GM04503 (cell line): Measurements from ENCODE around the gene RERE.
A peak's percentile ranks its signal among the peaks of the same experiment; 100 is the strongest.
"Not testable (repeated sequence)": the region's sequence is repeated elsewhere in the genome, so short reads cannot be mapped to it uniquely, and the experiment has no call there.

ENCODE experiments used
- DNase-seq: peaks from one replicate; pipeline ENCODE4 v3.0.0-alpha.2; 2012; ENCODE audit warnings: low read depth

Gene RERE

DNA sequence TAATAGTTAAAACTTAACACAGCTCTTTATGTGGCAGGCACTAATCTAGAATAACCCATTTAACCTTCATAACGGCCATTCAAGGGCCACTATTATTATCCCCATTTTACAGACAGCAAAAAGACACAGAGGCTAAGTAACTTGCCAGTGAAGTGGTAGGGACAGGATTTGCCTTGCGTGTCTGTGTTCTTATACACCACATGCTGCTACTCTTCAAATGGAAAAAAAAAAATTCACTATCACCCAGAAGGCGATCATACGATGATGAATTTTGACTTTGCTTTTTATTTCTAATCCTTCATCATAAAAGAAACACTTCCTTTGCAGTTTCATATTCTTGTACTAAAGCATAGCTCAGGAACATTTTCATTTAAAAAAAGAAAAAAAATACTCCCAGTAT is 65.5 kb downstream of the RERE start:
- no peak for DNase-seq

- no peak for DNase-seq
Observed at GRCh38 chr1:8747879-8748825, 69.3 kb downstream of the RERE start.

DNA sequence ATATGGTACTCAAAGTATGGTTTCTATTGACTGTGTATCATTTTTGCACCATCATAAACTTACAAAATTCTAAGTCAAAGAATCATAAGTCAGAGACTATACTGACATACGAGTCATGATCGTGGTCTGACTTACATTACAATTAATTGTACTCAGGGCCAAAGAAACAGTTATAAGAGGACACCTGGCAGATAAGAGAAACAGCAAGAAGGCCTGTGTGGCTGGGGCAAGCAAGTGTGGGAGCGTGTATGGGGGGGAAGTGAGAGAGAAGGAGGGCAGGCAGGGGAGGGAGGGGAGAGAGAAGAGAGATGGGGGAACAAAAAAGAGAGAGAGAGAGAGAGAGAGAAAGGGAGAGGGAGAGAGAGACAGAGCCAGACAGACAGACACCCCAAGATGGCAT is 70.9 kb downstream of the RERE start:
- DNase-seq = no peak

GRCh38 chr1:8745749-8746390 is 71.6 kb downstream of the RERE start:
- DNase-seq = no peak

DNA sequence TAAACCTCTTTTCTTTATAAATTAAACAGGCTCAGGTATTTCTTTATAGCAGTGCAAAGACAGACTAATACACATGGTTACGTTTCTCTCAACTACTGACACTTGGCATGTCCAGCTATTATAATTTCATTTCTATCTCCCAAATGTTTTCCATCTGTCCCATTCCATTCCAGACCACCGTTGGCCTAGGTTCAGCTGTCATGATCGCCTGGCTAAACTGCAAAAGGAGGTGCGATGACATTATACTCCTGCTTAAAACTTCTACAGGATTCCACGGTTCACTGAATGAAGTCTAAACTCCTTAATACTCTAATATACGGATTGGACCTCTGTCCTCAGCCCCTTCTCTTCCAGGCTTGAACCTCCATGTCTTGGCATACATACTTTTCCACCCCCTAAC is 72.1 kb downstream of the RERE start:
- DNase-seq = no peak

GRCh38 chr1:8742022-8742924 is 75.2 kb downstream of the RERE start:
- no peak for DNase-seq

DNA sequence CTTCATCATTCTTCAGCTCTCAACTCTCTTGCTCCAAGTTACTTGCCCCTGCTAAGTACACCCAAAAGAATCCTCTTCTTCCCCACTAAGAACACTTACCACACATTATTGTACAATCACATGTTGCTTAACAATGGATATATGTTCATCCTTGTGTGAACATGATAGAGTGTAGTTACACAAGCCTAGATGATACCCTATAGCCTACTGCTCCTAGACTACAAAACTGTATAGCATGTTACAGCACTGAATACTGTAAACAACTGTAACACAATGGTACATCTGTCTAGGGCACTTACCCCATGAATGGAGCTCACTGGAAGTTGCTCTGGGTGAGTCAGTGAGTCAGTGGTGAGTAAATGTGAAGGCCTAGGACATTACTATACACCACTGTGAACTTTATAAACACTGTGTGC is 77.4 kb downstream of the RERE start:
- peak; percentile 32 for DNase-seq

GRCh38 chr1:8739377-8739776 is 78.1 kb downstream of the RERE start:
- DNase-seq = no peak

DNA sequence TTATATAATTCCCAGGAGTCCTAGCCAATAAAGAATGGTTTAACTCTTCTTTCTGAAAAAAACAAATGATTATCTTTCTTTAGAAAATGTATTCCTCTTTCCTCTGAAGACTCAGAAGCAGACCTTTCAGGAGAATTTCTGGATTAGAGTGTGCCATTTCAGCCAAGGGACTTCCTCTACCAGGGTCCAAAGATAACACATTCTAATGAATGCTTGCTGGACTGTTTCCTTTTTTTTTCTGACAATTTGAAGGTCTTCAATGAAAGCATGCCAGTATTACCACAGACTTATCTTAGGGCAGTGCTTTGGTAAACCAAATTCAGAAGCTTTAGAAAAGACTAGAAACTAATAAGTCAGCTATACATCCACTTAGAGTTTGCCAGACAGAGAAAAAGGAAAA is 80.5 kb downstream of the RERE start:
- DNase-seq = no peak

DNA sequence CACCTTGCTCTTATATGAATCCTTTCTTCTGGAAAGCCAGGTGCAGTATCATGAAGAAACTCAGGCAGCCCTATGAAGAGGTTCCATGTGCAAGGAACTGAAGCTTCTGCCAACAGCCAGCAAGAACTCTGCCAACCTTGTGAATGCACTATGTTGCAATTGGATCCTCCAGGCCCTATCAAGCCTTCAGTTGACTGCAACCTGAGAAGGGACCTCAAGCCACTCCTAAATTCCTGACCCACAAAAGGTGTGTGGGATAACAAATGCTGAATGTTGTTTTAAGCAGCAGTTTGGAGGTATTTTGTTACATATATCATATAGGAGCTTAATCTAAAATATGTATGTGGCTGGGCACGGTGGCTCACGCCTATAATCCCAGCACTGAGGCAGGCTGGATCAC is 84.0 kb downstream of the RERE start:
- no peak for DNase-seq

GRCh38 chr1:8731162-8731561 is 86.3 kb downstream of the RERE start:
- no peak for DNase-seq

DNA sequence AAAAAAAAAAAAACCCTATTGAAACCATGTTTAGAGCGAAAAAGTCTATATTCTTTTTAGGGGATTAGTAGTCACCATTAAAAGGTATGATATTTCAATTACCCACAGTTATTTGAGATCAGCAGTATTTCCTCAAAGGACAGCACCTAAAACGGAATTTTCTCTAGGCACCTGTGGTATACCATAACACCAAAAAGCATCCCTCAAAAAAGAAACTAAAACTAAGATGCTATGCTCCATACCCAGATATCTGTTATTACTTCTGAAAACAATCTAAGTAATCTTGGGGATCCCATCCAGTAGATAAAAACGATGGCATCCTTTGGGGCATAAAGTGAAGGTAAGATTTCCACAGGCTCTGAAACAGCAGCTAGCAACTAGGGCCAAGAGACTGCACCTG is 89.0 kb downstream of the RERE start:
- DNase-seq = no peak

DNA sequence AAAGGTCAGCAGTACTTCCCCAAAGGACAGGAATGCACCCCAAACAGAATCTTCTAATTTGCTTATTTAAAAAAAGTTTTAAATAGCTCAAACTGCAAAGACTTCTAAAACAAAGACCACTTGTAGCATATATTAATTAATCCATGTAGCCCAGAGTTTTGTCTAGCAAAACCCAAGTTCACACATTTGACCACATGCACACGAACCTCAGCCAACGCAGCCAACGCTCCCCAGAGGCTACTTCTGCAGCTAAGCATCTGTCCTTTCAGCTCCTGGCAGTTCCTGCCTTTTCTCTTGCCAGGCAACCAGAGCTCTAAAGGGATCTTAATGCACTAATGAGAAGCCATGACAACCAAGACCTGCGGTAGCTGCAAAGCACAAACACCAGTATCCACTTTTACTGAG is 89.6 kb downstream of the RERE start:
- no peak for DNase-seq

DNA sequence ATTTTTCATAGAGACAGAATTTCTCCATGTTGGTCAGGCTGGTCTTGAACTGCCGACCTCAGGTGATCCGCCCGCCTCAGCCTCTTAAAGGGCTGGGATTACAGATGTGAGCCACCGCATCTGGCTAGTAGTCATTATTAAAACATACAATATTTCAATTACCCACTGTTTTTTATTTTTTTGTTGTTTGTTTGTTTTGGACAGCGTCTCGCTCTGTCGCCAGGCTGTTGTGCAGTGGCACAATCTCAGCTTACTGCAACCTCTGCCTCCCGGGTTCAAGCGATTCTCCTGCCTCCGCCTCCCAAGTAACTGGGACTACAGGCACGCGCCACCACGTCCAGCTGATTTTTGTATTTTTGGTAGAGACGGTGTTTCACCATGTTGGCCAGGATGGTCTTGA is 90.1 kb downstream of the RERE start:
- not testable (repeated sequence) for DNase-seq

- DNase-seq = not testable (repeated sequence)
Observed at GRCh38 chr1:8726801-8727186, 90.6 kb downstream of the RERE start.

GRCh38 chr1:8723010-8723409 is 94.4 kb downstream of the RERE start:
- no peak for DNase-seq

DNA sequence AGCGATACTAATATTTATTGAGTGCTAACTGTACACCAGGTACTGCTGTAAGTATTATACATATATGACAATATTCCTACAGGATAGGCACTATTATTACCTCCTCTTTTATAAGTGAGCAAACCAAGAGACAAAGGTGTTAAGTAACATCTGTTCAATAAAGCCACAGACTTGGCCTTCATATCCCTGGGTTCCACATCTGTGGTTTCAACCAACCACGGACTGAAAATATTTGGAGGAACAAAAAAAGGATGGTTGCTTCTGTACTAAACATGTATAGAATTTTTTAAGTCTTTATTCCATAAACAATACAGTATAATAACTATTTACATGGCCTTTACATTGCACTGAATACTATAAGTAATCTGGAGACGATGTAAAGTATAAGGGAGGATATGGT is 95.1 kb downstream of the RERE start:
- DNase-seq = no peak

GRCh38 chr1:8721679-8722324 is 95.6 kb downstream of the RERE start:
- no peak for DNase-seq

GRCh38 chr1:8720347-8720746 is 97.1 kb downstream of the RERE start:
- DNase-seq = no peak

- DNase-seq = no peak
Observed at GRCh38 chr1:8718850-8719361, 98.5 kb downstream of the RERE start.

- DNase-seq = no peak
Observed at GRCh38 chr1:8717148-8717547, 100.3 kb downstream of the RERE start.

DNA sequence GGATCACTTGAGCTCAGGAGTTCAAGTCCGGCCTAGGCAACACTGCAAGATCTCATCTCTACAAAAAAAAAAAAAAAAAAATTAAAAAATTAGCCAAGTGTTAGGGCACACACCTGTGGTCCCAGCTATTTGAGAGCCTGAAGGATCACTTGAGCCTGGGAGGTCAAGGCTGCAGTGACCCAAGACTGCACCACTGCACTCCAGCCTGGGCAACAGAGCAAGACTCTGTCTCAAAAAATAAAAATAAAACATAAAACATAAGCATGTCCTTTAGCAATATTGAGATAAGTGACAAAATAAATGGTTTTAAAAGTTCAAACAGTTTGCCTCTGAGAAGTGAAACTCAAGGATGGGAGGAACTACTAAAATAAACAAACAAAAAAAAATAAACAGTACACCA is 101.2 kb downstream of the RERE start:
- no peak for DNase-seq
